GM18499 (cell line): ENCODE measurements around the gene CADM2.

ENCODE experiments used
- ATAC-seq: cut with Tn5 transposase; IDR thresholded peaks from one replicate; pipeline ENCODE4 v1.9.1; 2021; ENCODE audit warnings: moderate number of reproducible peaks; ENCODE audit not compliant: insufficient read depth, unreplicated experiment

The CADM2 gene

DNA sequence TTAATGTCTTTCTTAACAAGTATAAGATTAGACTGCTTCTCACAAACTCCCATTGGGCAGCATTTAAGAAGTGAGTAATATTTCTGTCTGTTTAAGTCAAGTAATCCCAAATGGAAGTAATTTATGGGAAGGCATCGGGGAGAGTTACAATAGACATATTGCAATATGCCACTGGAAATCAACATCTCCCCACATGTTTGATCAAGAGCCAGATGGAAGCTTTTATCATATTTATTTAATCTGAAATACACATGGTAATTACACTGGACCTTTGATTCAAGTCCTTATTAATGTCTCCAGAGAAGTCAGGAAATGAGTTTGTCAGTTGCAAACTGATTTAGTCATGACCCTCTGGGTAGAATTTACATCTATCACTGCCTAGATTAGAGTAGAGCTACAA, 1088.4 kb downstream of the CADM2 start:
- ATAC-seq, result no peak

DNA sequence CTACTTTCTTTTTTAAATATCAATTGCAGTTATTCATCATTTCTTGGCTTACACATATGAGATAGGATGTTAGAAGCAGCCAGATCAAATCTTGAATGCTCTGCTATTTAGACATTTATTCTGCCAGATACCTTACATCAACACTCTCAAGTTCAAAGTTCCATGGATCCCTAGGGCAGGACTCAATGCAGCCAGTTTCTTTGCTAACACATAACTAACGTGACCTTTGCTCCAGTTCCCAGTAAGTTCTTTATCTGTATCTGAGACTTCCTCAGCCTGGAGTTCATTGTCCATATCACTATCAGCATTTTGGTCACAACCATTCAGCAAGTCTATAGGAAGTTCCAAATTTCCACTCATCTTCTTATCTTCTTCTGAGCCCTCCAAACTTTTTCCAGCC, 1092.3 kb downstream of the CADM2 start:
- ATAC-seq, result no peak

DNA sequence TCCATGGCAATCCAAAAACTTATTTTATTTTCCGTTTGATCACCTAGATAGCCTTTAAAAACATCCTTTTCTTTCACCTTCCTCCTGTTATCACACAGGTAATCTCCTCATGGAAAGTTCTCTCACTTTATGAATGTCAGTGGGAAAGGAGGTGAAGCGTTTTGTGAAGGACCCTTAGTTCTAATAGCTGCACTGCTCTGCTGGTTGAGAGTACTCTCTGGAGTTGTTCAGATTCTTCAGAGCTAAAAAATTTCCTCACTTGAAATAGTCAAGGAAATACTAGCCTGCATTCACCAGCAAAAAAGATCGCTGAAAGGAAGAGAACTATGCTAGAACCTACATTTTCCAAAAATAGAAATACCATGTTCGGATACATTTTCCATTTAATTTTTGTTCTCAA, 1097.2 kb downstream of the CADM2 start:
- no peak for ATAC-seq

DNA sequence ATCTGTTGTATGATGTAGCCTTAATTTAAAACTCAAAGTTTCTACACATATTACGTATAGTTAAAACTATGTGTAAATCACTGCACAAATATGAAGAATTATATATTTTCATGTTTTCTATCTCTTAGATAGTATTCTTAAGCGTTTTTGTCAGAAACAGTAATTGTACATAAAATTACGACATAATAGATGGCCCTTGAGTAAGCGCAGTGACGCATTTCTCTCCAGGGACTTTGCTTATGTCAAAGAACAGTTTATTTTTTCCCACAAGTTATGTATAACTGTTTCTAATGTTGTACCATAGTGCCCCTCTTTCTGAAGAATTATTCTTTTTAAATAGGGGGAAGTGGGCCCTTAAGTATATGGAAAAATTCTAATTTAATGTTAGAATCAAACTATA, 1098.2 kb downstream of the CADM2 start:
- no peak for ATAC-seq

DNA sequence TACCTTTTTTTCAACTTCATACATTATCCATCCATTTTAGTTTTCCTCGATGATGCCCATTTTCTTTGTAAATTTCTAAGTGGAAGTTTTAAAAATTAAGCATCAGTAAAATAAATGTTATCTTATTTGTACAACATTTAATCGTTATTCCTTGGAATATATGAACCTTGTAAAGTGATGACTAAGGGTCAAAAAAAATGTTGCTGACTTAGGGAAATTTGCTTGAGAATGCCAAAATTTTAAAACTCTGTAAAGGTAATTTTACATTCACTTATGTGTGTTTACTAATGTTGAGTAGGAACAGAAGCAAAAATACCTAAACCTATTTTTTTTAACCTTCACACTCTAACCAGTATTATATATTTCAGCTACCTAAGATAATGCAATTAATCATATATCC, 1115.0 kb downstream of the CADM2 start:
- ATAC-seq, result no peak

DNA sequence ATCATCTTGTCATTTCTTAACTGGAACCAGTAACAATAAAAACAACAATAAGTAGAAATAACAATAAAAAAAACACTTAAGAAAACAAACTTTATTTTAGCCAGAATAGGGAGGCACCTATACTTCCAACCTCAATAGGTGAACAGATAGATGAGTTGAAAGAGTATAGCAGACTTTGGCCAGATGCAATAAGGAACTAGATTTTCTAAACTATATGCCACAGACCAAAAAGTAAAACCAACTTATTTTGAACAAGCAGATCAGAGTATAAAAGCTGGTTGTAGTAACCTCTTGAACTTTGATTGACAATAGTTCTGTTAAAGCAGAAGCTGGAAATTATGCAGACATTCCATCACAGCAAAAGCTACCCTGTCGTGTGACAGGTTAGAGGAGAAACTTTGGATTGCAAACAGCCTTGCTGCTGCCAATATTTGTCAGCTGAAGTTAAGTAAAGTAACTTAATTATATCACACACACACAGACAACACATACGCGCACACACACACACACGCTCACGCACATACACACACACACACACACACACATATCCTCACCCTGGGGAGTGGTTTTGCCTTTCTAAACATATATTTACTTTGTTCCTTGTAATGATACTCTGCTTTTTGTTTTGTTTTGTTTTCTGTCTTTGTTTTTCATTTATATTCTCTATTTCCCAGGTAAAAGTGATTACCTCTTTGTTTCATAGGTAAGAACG, 1128.5 kb downstream of the CADM2 start:
- ATAC-seq, result no peak

DNA sequence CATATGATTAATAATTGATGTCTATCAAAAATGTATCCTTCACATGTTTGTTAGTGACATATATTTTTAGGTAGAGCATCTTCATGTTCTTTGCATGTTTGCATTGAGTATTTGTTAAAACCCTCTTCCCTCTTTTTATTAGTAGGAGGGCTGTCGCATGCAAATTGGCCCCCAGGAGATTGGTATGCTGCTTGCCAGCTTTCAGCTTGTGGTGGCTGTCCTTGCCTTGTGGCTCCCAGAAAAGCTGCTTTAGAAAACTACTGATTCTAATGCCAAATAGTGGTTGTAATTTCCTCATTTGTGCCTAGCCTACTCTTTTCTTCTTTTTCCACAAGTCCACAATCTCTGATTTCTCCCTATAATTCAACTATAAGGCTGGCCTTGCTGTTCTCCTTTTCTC, 1145.4 kb downstream of the CADM2 start:
- no peak for ATAC-seq

DNA sequence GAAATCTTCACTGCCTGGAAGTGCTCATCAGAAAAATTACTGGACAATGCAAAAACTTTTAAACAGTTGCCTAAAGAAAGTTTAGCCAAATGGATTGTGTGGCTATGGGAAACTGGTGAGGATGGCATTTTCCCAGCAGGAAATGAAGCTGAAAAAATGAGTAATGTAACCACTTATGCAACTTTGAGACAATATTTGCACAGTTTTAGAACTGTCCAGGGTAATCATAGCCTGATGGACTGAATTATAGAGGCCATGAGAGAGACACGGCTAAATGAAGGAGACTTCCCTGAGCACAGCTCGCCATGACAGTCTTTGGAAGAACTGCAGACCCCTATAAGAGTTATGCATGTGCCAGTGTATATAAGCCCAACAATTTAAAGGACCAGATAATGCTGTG, 1150.6 kb downstream of the CADM2 start:
- no peak for ATAC-seq
